GM12878 (cell line): ENCODE data around the gene ZSWIM3. TPM values are rescaled to one million over a fixed set of nuclear protein-coding genes. Genes with fewer than 3 reads are reported as not detected.

Experiments
- ATAC-seq: fragments of 200-7000 bp; cut with Tn5 transposase; 3 replicates; pipeline ENCODE4 v1.9.1; 2020; ENCODE audit warnings: mild to moderate bottlenecking, moderate library complexity
- BruUV-seq: library from RNA; stranded (reverse); fragments of 400-500 nt; replicated peaks from 2 replicates; lab custom pipeline; 2021; lab: Mats Ljungman, UMichigan
- CTCF ChIA-PET: fragments of 300-600 bp; sonication (Branson Sonifier 250); formaldehyde crosslinking; extraction: SDS; loops from one replicate; lab custom pipeline; 2021; ENCODE audit warnings: inconsistent platforms; lab: Yijun Ruan, JAX
- POLR2A ChIA-PET: fragments of 350-600 bp; formaldehyde crosslinking; extraction: SDS; loops from one replicate; lab custom pipeline; 2021; ENCODE audit warnings: inconsistent platforms; lab: Charles Lee
- RAD21 ChIA-PET: fragments of 300-600 bp; sonication (Branson Sonifier 250); formaldehyde crosslinking; loops from one replicate; lab custom pipeline; 2023; ENCODE audit warnings: antibody characterized with exemption; ENCODE audit not compliant: unreplicated experiment; lab: Charles Lee
- SMC1A ChIA-PET: fragments of 300-600 bp; sonication (Branson Sonifier 250); formaldehyde crosslinking; loops from one replicate; lab custom pipeline; 2023; ENCODE audit not compliant: unreplicated experiment, uncharacterized antibody; lab: Charles Lee
- DNase-seq: peaks from one replicate; pipeline ENCODE4 v3.0.0-alpha.2; 2011; ENCODE audit warnings: low read depth, low spot score
- FAIRE-seq: peaks from 3 replicates; lab custom pipeline; 2011; peaks lifted over from hg19 to GRCh38; lab: Jason Lieb, UNC
- H2AFZ ChIP-seq: 2 replicates; pipeline ENCODE4 v1.6.0; 2011; ENCODE audit warnings: low read depth, low read length, control low read depth; ENCODE audit not compliant: control insufficient read depth
- H3K27ac ChIP-seq: 2 replicates; pipeline ENCODE4 v1.5.1; 2011; ENCODE audit warnings: control low read depth; ENCODE audit not compliant: control insufficient read depth, insufficient read depth
- H3K27me3 ChIP-seq, 2 experiments: replicated peaks in 1 of 2; 2 replicates each; pipeline versions ENCODE4 v1.6.0 to v1.6.1; 2011; ENCODE audit warnings: low read length in 1 of 2; ENCODE audit not compliant: control insufficient read depth in 2 of 2, insufficient read depth in 2 of 2
- H3K36me3 ChIP-seq, 2 experiments: 2 replicates each; pipeline ENCODE4 v1.5.1; 2011; ENCODE audit warnings: low read length in 1 of 2; ENCODE audit not compliant: control insufficient read depth in 2 of 2, insufficient read depth in 2 of 2
- H3K4me1 ChIP-seq: 2 replicates; pipeline ENCODE4 v1.6.1; 2011; ENCODE audit warnings: mild to moderate bottlenecking, low read length, moderate library complexity, mixed read lengths; ENCODE audit not compliant: control insufficient read depth, insufficient read depth
- H3K4me2 ChIP-seq: 2 replicates; pipeline ENCODE4 v1.6.0; 2011; ENCODE audit warnings: control low read depth; ENCODE audit not compliant: control insufficient read depth, insufficient read depth
- H3K4me3 ChIP-seq: fragments of 200-600 bp; sonication (generic); 2 replicates; pipeline ENCODE4 v1.5.1; 2016
- H3K79me2 ChIP-seq: 2 replicates; pipeline ENCODE4 v1.6.0; 2011; ENCODE audit warnings: low read length; ENCODE audit not compliant: control insufficient read depth, insufficient read depth
- H3K9ac ChIP-seq: 2 replicates; pipeline ENCODE4 v1.8.0; 2011; ENCODE audit warnings: low read length, control low read depth, mixed read lengths; ENCODE audit not compliant: control insufficient read depth, insufficient read depth
- H3K9me3 ChIP-seq: replicated peaks from 3 replicates; pipeline ENCODE4 v1.5.1; 2011; ENCODE audit warnings: mild to moderate bottlenecking, low read length; ENCODE audit not compliant: control insufficient read depth, insufficient read depth
- H4K20me1 ChIP-seq: 2 replicates; pipeline ENCODE4 v1.6.0; 2011; ENCODE audit not compliant: control insufficient read depth, insufficient read depth
- BMI1 ChIP-seq: fragments of 450-650 bp; IDR thresholded peaks from 2 replicates; pipeline ENCODE4 v1.6.1; 2016; ENCODE audit warnings: mild to moderate bottlenecking, moderate library complexity, borderline replicate concordance
- ESRRA ChIP-seq: IDR thresholded peaks from 2 replicates; pipeline ENCODE4 v1.6.1; 2012; ENCODE audit warnings: mild to moderate bottlenecking, low read length, improper control_type of control experiment
- HDAC2 ChIP-seq: fragments of 200-600 bp; sonication (generic); IDR thresholded peaks from 2 replicates; pipeline ENCODE4 v1.6.1; 2017
- HDGF ChIP-seq: fragments of 450-650 bp; IDR thresholded peaks from 2 replicates; pipeline ENCODE4 v1.6.1; 2016; ENCODE audit warnings: antibody characterized with exemption
- PML ChIP-seq: IDR thresholded peaks from 2 replicates; pipeline ENCODE4 v1.6.1; 2012; ENCODE audit warnings: low read length, inconsistent platforms
- POU2F2 ChIP-seq: IDR thresholded peaks from 3 replicates; pipeline ENCODE4 v1.6.1; 2011; ENCODE audit warnings: low read depth, mild to moderate bottlenecking, low read length, borderline replicate concordance
- RAD51 ChIP-seq: fragments of 450-650 bp; IDR thresholded peaks from 2 replicates; pipeline ENCODE4 v1.6.1; 2016; ENCODE audit warnings: moderate library complexity, mild to moderate bottlenecking, inconsistent platforms
- REST ChIP-seq: IDR thresholded peaks from 2 replicates; pipeline ENCODE4 v1.6.1; 2012; ENCODE audit warnings: mild to moderate bottlenecking, low read depth, low read length
- RUNX3 ChIP-seq: IDR thresholded peaks from 2 replicates; pipeline ENCODE4 v1.6.1; 2012; ENCODE audit warnings: low read length, inconsistent platforms
- SREBF1 ChIP-seq: IDR thresholded peaks from 2 replicates; pipeline ENCODE4 v1.6.1; 2012; ENCODE audit warnings: mild to moderate bottlenecking, low read length
- ZBED1 ChIP-seq: IDR thresholded peaks from 2 replicates; pipeline ENCODE4 v1.6.1; 2016; ENCODE audit warnings: borderline replicate concordance
- ZNF274 ChIP-seq: IDR thresholded peaks from one replicate; pipeline ENCODE4 v1.8.0; 2011; ENCODE audit not compliant: insufficient read length, insufficient read depth
- WGBS: methylation state at CpG from one replicate; pipeline ENCODE4 v1.1.6; 2016; ENCODE audit warnings: low lambda C conversion rate; ENCODE audit not compliant: insufficient replicate concordance, insufficient coverage; ENCODE audit errors: missing lambda C conversion rate; 5-methylcytosine and 5-hydroxymethylcytosine counted together
- in situ Hi-C: fragments of 300-500 bp; cut with MboI; formaldehyde crosslinking; loops from 9 replicates; pipeline ENCODE4 v1.14.3; 2018; ENCODE audit warnings: mixed read lengths
- intact Hi-C: fragments of 100-400 bp; cut with micrococcal nuclease; formaldehyde crosslinking; loops from one replicate; pipeline ENCODE4 v1.14.2; 2022; ENCODE audit not compliant: unreplicated experiment
- polyA plus RNA-seq, 11 experiments: library from polyadenylated mRNA; depleted of rRNA in 4 of 11; unstranded in 6 of 11; stranded (reverse) in 5 of 11; fragments of >200 nt; fragmentation: Nextera tagmentation in 4 of 11; fragmentation: Illumina TruSeq in 1 of 11; extraction: Ambion mirVana in 4 of 11; extraction: Trizol in 1 of 11; gene quantifications; 1 replicate in 1 of 11; 2 replicates in 10 of 11; pipeline versions ENCODE4 v1.2.1 to v1.2.3, GENCODE V29; 2011 to 2016; ENCODE audit warnings: inconsistent platforms in 2 of 11, missing spikeins in 2 of 11, low read depth in 1 of 11
- total RNA-seq, 4 experiments: library from RNA; depleted of rRNA in 3 of 4; stranded (reverse); fragments of >200 nt in 3 of 4; fragmentation: Illumina TruSeq in 1 of 4; extraction: Trizol in 1 of 4; gene quantifications; 2 replicates each; pipeline versions ENCODE4 v1.2.1 to v1.2.3, GENCODE V29; 2013 to 2021
- TF ChIP-seq, protein P1 (sequence below): IDR thresholded peaks from 2 replicates; pipeline ENCODE4 v1.6.1; 2012; ENCODE audit warnings: low read length, inconsistent platforms
- TF ChIP-seq, protein P2 (sequence below): IDR thresholded peaks from 2 replicates; pipeline ENCODE4 v1.6.1; 2011; ENCODE audit warnings: low read depth, low read length, improper control_type of control experiment, borderline replicate concordance

The ZSWIM3 gene
- total and polyA plus RNA-seq, 10 of the 15 experiments (the other 5 are each of a cell fraction or from before 2014, with no cell fraction given), result 1.6 to 5.1 (median 4.2) TPM

DNA sequence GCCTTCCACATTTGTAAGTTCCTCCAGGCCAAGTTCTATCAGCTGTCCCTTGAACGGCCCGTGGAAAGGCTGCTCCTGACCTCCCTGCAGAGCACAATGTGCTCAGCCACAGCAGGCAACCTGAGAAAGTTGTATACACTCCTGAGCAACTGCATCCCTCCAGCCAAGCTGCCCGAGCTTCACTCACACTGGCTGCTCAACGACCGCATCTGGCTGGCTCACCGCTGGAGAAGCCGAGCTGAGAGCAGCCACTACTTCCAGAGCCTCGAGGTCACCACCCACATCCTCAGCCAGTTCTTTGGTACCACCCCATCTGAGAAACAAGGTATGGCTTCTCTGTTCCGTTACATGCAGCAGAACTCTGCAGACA lies 25.7 kb downstream of the ZSWIM3 start:
- intact Hi-C loops, result no loop called here
- H2AFZ ChIP-seq, result no peak overlapping the region
- TF ChIP-seq ZNF274 (no peak), PML (no peak), SREBF1 (no peak), ZBED1 (no peak), RAD51 (no peak), POU2F2 (no peak), ESRRA (no peak), HDGF (no peak), HDAC2 (no peak), RUNX3 (no peak), BMI1 (no peak), REST (no peak)
- TF ChIP-seq, protein P1, sequence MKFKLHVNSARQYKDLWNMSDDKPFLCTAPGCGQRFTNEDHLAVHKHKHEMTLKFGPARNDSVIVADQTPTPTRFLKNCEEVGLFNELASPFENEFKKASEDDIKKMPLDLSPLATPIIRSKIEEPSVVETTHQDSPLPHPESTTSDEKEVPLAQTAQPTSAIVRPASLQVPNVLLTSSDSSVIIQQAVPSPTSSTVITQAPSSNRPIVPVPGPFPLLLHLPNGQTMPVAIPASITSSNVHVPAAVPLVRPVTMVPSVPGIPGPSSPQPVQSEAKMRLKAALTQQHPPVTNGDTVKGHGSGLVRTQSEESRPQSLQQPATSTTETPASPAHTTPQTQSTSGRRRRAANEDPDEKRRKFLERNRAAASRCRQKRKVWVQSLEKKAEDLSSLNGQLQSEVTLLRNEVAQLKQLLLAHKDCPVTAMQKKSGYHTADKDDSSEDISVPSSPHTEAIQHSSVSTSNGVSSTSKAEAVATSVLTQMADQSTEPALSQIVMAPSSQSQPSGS, result no peak
- TF ChIP-seq, protein P2, sequence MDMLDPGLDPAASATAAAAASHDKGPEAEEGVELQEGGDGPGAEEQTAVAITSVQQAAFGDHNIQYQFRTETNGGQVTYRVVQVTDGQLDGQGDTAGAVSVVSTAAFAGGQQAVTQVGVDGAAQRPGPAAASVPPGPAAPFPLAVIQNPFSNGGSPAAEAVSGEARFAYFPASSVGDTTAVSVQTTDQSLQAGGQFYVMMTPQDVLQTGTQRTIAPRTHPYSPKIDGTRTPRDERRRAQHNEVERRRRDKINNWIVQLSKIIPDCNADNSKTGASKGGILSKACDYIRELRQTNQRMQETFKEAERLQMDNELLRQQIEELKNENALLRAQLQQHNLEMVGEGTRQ, result no peak
- H3K79me2 ChIP-seq, result peaks cover 15% of the 10 kb centered on the region
- FAIRE-seq (no peak), DNase-seq (no peak), ATAC-seq (no peak)
- H3K9ac ChIP-seq, result no peak overlapping the region
- no peak overlapping the region for H3K4me3 ChIP-seq
- 94% methylated on average over 9 of the region's 9 CpGs for WGBS
- no peak overlapping the region for H3K4me2 ChIP-seq
- no peaks in the 10 kb centered on the region for H3K9me3 ChIP-seq
- ChIA-PET SMC1A (interaction anchor here (0.7 to 1.6 kb wide), 2 partner anchors 11 to 41 kb away, joined by 3 to 4 read pairs; no protein-coding TSS in a partner anchor), POLR2A (interaction anchor here (1.1 kb wide), 1 partner anchor 10 kb away, joined by 3 read pairs; no protein-coding TSS in a partner anchor), CTCF (interaction anchor here (1.0 to 3.2 kb wide), 2 partner anchors 78 to 84 kb away, joined by 3 to 17 read pairs; no protein-coding TSS in a partner anchor), RAD21 (interaction anchor here (1.3 kb wide), 1 partner anchor 84 kb away, joined by 3 read pairs; no protein-coding TSS in a partner anchor)
- in situ Hi-C loops, result no loop called here
- H3K4me1 ChIP-seq, result peaks cover 12% of the 10 kb centered on the region
- no TSS peak for BruUV-seq
- H3K36me3 ChIP-seq, result peaks cover 5 to 11% of the 10 kb centered on the region in 2 experiments; a peak in 2 of 4 replicates
- H3K27me3 ChIP-seq, result no peaks in the 10 kb centered on the region
- H4K20me1 ChIP-seq, result no peaks in the 10 kb centered on the region
- H3K27ac ChIP-seq, result no peak overlapping the region
